PC-3 (cell line): ENCODE measurements around the gene SPPL2C.

Source experiments
- EZH2 ChIP-seq: fragments of 300-600 bp; sonication (generic); IDR thresholded peaks from one replicate; pipeline ENCODE4 v1.6.1; 2017; ENCODE audit warnings: antibody characterized with exemption, mild to moderate bottlenecking, low read length; ENCODE audit not compliant: unreplicated experiment
- TF ChIP-seq, protein P1 (sequence below): fragments of 300-600 bp; sonication (generic); conservative IDR thresholded peaks from 2 replicates; pipeline ENCODE4 v1.5.1; 2017; ENCODE audit warnings: antibody characterized with exemption, low read depth, mild to moderate bottlenecking, low read length

DNA sequence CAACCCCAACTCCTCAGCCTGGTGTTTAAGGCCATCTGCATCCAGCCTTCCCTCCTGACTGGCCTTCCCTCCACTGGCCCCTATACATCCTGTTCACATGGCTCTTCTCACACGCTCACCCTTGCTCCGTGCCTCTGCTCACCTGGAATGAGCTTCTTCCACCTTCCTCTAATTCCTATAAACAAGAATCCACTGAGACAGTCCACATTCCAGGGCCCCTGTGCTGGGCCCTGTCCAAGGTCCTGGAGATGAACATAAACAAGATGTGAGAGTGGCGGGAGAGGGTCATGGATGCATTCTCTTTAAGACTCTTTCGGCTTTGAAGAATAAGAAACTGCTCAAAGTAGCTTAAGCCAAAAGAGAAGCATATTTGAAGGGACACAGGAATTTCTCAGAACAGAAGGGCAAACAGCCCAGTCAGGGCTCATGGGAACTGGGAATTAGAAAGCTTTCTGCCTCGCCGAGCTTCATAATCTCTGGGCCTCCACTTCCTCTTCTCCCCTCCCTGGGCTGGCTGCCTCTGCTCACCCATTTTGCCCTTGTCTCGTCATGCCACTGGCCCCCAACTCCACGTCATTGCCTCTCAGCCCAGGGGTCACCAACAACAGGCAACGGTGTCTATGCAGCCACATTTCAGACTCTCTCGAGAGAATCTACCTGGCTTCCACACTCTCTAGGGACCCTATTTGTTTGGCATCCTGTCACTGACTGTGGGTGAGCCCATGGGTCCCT, 13.5 kb downstream of the SPPL2C start:
- no peak for TF ChIP-seq EZH2
- TF ChIP-seq, protein P1, sequence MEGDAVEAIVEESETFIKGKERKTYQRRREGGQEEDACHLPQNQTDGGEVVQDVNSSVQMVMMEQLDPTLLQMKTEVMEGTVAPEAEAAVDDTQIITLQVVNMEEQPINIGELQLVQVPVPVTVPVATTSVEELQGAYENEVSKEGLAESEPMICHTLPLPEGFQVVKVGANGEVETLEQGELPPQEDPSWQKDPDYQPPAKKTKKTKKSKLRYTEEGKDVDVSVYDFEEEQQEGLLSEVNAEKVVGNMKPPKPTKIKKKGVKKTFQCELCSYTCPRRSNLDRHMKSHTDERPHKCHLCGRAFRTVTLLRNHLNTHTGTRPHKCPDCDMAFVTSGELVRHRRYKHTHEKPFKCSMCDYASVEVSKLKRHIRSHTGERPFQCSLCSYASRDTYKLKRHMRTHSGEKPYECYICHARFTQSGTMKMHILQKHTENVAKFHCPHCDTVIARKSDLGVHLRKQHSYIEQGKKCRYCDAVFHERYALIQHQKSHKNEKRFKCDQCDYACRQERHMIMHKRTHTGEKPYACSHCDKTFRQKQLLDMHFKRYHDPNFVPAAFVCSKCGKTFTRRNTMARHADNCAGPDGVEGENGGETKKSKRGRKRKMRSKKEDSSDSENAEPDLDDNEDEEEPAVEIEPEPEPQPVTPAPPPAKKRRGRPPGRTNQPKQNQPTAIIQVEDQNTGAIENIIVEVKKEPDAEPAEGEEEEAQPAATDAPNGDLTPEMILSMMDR = no peak
